SK-N-SH treated with all-trans-retinoic acid at 6 μM for 48 hours (cell line): Measurements from ENCODE around the gene MVK.

Source experiments
- PPARA ChIP-seq: fragments of 250-450 bp; sonication (Bioruptor Pico); IDR thresholded peaks from 2 replicates; pipeline ENCODE4 v1.5.0; 2020; ENCODE audit warnings: mild to moderate bottlenecking, borderline replicate concordance
- TCF4 ChIP-seq: fragments of 250-450 bp; sonication (Bioruptor Pico); IDR thresholded peaks from 2 replicates; pipeline ENCODE4 v1.8.0; 2021; ENCODE audit warnings: mild to moderate bottlenecking, moderate library complexity, borderline replicate concordance
- TF ChIP-seq, protein P1 (sequence below): fragments of 250-450 bp; sonication (Bioruptor Pico); IDR thresholded peaks from 2 replicates; pipeline ENCODE4 v1.8.0; 2020; ENCODE audit warnings: mild to moderate bottlenecking, moderate library complexity, borderline replicate concordance

DNA sequence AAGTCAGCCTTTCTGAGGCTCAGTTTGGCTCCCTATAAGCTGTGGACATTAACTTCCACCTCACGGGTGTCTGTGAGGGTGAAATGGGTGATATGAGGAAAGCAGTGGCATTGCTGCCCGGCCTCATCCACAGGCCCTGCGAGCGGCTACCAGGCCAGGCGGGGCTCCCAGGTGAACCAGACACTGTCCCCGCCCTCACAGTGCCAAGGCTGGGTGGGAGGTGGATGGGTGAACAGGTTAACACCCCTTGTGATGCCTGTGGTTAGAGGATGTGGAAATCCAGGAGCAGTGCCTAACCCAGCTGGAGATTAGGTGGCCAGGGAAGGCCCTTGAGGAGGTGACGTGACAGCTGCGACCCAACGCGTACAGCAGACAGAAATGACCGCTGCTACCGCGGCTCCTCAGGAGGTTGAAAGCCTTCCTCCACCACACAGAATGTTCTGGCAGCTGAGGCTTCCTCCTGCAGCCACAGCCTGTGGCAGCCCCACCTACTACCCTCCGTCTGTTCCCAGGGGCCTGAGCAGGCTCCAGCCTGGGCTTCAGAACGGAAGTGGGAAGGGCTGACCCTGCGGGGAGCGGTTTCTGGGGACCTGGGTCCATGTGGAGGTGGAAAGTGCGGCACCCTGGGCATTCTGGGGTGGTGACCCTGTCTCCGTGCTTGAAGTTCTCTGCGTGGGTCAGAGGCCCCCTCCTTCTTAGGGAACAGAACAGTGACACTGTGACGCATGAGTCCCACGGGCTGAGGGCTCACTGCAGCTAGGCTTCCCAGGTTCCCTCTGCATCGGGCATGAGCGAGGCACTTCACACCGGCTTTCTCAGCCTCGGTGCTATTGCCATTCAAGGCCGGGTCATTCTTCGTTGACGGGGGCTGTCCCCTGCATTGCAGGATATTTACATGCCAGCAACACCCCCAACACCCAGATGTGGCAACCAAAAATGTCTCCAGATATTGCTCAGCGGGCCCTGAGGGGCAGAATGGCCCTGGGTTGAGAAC, 10.0 kb upstream of the MVK start:
- TF ChIP-seq, protein P1, sequence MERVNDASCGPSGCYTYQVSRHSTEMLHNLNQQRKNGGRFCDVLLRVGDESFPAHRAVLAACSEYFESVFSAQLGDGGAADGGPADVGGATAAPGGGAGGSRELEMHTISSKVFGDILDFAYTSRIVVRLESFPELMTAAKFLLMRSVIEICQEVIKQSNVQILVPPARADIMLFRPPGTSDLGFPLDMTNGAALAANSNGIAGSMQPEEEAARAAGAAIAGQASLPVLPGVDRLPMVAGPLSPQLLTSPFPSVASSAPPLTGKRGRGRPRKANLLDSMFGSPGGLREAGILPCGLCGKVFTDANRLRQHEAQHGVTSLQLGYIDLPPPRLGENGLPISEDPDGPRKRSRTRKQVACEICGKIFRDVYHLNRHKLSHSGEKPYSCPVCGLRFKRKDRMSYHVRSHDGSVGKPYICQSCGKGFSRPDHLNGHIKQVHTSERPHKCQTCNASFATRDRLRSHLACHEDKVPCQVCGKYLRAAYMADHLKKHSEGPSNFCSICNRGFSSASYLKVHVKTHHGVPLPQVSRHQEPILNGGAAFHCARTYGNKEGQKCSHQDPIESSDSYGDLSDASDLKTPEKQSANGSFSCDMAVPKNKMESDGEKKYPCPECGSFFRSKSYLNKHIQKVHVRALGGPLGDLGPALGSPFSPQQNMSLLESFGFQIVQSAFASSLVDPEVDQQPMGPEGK (CRISPR knock-in tag): no peak
- TF ChIP-seq PPARA (CRISPR knock-in tag) (no peak), TCF4 (no peak)
